Left ventricle myocardium superior (tissue), 1 donor: ENCODE measurements around the gene U2AF1. TPM values are rescaled to one million over a fixed set of nuclear protein-coding genes. Genes with fewer than 3 reads are reported as not detected.
A peak's percentile ranks its signal among the peaks of the same experiment; 100 is the strongest.
"Not testable (repeated sequence)": the region's sequence is repeated elsewhere in the genome, so short reads cannot be mapped to it uniquely, and the experiment has no call there.

ENCODE experiments used
- ATAC-seq: fragments of 200-7000 bp; cut with Tn5 transposase; one replicate; pipeline ENCODE4 v1.9.1; 2020; ENCODE audit warnings: mild to moderate bottlenecking, moderate library complexity
- DNase-seq: peaks from one replicate; pipeline ENCODE4 v3.0.0-alpha.2; 2020
- intact Hi-C: fragments of 100-400 bp; cut with micrococcal nuclease; formaldehyde crosslinking; loops from one replicate; pipeline ENCODE4 v1.11.0; 2022
- total RNA-seq: library from RNA; stranded (reverse); fragmentation: NEBNext Ultra II Directional; extraction: Animal tissue kit (Norgen Biotek cat#: 25700); gene quantifications from one replicate; pipeline ENCODE4 v1.2.1, GENCODE V29; 2021
- donor health status: DM: no; HTN: yes; CAD: no; lungs with severe emphysema.

The U2AF1 gene
- total RNA-seq, 1 donor from 2014 or later: 15.8 TPM

GRCh38 chr21:43045165-43045875, 62.0 kb downstream of the U2AF1 start:
- ATAC-seq: peak; percentile 89
- DNase-seq, intact Hi-C loops: not testable (repeated sequence)

- intact Hi-C loops, DNase-seq, ATAC-seq: not testable (repeated sequence)
These were observed 62.8 kb downstream of the U2AF1 start for GRCh38 chr21:43044547-43044946.

GRCh38 chr21:43043291-43043690, 64.1 kb downstream of the U2AF1 start:
- intact Hi-C loops, ATAC-seq, DNase-seq: not testable (repeated sequence)

Other genes with a start within 250 kb of the U2AF1 start
- gene WDR4, start 228.0 kb downstream of the U2AF1 start, total RNA-seq: 4.8 TPM
- gene NDUFV3, start 214.3 kb downstream of the U2AF1 start, total RNA-seq: 59.3 TPM
- not detected for gene ERVH48-1, start 181.9 kb downstream of the U2AF1 start, total RNA-seq
- 8.4 TPM for gene PKNOX1, start 133.0 kb downstream of the U2AF1 start, total RNA-seq
- gene CBS, start 31.7 kb downstream of the U2AF1 start, total RNA-seq: 4.8 TPM
- gene CRYAA, start 61.4 kb upstream of the U2AF1 start, total RNA-seq: not detected